Activated T-cell treated with anti-CD3 and anti-CD28 coated beads for 4 hours (primary cell): Measurements from ENCODE around the gene LRRC4C.

Experiments
- DNase-seq: peaks from one replicate; pipeline ENCODE4 v3.0.0-alpha.2; 2020

Gene LRRC4C

DNA sequence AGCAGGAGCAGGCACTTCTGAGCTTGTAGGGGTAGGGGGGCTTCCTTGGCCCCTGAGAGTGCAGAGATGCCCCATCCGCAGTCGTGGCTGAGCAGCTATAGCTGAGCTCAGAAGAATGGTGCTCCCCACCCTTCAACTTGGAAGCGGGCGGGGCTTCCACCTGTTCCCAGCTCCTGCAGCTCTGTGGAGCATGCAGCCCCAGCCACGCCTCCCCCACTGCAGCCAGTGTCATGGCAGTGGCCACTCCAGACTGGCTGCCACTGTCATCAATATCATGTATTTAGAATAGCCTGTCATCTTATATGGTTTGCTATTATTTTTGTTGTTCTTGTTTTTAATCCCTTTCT is 213.1 kb downstream of the LRRC4C start:
- DNase-seq, result no peak

DNA sequence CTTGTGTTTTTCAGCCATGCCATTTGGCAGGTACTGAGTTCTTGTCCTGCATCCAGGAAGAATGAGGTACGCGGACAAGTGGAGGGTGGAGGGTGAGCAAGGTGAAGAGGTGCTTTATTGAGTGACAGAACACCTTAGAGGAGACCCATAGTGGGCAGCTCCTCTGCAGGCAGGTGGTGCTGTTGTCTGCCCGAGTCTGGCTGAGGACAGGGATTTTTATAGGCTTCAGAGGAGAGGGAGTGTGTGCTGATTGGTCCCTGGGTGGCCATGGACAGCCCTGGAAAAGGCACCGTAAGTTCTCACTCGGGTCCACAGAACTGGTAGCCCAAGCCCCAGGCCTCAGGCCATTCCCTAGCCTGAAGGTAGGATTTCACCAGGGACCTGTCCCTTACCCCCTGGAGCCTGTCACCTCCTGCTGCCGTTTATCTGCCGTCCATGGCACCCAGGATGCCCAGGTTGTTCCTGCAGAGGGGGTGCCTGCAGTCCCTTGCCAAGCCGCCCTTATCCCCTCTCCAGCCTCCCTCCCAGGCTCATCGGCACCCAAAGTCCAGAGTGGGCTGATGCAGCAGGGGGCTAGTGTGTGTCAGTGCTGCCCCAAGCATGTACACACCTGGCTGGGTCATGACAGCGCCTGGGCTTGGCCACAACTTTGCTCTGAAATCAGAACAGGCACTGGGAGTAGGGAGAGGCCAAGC is 213.6 kb downstream of the LRRC4C start:
- DNase-seq, result no peak

DNA sequence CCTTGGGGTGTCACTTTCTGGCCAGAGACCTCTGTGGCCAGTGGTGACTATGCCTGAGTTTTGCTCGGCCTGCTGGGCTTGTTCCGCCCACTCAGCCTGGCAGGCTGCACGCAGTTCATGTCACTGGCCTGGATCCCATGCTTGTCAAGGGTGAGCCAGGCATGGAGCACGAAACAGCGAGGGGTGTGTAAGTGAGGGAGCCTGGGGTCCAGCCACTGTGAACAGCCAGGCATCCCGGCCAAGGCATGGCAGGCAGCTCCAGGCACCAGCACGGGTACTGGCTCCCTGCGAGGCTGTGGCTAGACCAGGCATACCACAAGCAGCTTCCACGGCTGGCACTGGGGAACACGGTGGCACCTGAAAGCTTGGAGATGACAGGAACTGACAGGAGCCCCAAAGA is 214.3 kb downstream of the LRRC4C start:
- no peak for DNase-seq

DNA sequence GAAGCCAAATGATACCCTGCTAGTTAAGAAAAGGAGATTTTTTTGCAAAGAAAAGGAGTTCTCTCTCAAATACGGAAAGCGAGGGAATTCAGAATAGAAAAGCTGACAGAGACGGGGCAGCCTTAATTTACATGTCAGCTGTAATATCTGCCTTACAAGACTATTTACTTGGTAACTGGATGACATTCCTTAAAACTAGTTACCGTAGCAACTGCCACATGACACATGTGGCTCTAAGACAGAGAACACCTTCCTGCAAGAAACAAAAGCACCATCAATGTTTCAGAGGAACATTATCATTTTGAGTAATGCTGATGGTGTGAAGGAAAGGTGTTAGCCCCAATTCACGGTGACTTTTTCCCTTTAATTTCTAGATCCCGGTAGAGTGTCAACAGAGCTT is 222.1 kb downstream of the LRRC4C start:
- no peak for DNase-seq

DNA sequence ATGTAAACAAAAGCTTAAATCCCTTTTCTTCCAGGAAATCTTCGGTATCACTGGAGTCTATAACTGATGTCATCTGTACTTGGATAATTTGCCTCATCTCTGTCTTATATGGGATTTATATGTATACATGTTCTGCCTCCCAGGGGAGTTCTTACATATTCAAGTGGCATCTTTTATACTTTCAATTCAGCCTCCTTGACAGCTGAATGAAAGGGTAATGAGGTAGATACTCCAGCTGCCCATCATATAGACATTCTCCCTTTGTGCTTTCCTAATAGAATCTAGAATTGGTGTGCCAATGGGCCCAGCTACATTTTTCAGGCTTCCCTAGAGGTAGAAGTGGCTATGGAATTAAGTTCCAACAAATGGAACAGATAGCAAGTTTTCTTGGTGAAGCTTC is 223.8 kb downstream of the LRRC4C start:
- no peak for DNase-seq

- no peak for DNase-seq
Observed at GRCh38 chr11:41225856-41226633, 233.4 kb downstream of the LRRC4C start.

GRCh38 chr11:41222236-41222635 is 237.2 kb downstream of the LRRC4C start:
- no peak for DNase-seq

- DNase-seq, result no peak
Observed at GRCh38 chr11:41206388-41206787, 253.1 kb downstream of the LRRC4C start.

DNA sequence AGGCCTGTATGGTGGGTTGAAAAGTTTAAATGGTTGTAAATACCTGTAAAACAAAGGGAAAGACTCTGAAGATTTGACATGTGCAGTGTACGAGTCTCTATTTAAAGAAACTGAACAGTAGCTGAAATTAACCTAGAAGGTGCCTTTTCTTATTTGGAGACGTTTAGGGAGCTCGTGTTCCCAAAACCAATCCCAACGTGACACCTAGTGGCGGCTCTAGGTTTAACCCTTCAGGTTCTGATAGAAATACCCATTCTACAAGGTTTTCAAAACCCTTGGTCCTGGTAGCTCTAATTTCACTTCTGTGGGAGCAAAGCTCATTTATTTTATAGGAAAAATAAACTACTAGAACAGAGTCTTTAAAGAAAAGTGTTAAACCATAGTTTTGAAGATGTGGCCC is 258.3 kb downstream of the LRRC4C start:
- no peak for DNase-seq

- no peak for DNase-seq
Observed at GRCh38 chr11:41190437-41191082, 268.9 kb downstream of the LRRC4C start.

- no peak for DNase-seq
Observed at GRCh38 chr11:41189701-41190436, 269.6 kb downstream of the LRRC4C start.

GRCh38 chr11:41177791-41178190 is 281.7 kb downstream of the LRRC4C start:
- DNase-seq, result no peak

GRCh38 chr11:41175304-41175972 is 284.0 kb downstream of the LRRC4C start:
- no peak for DNase-seq

GRCh38 chr11:41146326-41146725 is 313.1 kb downstream of the LRRC4C start:
- no peak for DNase-seq

- DNase-seq, result no peak
Observed at GRCh38 chr11:41145420-41145819, 314.0 kb downstream of the LRRC4C start.

GRCh38 chr11:41134971-41135370 is 324.5 kb downstream of the LRRC4C start:
- DNase-seq, result no peak

DNA sequence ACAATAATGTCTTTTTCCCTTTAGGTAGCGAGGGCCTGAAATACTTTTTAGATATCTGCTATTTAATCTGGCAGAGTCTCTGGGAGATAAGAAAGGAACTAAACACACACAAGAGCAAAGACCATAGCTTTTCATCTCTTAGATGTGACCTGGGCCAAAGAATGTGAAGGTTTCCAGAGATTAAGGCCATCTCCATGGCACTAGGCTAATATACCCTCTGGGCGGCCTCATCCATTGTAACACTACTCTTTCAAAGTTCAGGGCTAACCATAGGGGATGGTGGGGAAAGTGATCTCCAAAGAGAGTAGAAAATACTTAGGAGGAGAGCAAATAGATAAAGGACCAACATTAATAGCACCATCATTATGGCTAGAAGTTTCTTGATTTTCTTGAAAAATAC is 326.4 kb downstream of the LRRC4C start:
- DNase-seq, result no peak

- no peak for DNase-seq
Observed at GRCh38 chr11:41121600-41121999, 337.9 kb downstream of the LRRC4C start.

GRCh38 chr11:41119484-41119883 is 340.0 kb downstream of the LRRC4C start:
- DNase-seq, result no peak

DNA sequence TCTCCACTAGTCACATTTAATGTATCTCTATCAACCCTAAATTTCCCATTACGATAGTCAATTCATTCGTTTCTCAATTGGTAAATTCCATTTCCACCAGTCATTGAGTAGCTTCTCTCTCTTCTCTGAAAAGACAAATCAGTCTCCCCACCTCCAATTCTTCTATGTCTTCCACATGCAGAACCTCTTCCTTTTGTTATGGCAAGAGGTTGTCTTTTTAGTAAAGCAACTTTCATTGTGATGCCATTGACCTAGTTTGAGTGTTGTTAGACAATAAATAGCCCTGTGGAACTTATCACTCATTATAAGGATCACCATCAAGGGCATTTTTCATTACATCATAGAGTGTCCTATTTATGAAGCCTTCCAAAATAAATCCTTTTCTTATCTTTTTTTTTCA is 340.9 kb downstream of the LRRC4C start:
- DNase-seq, result no peak

GRCh38 chr11:41116970-41117369 is 342.5 kb downstream of the LRRC4C start:
- no peak for DNase-seq

GRCh38 chr11:41115066-41115465 is 344.4 kb downstream of the LRRC4C start:
- no peak for DNase-seq

DNA sequence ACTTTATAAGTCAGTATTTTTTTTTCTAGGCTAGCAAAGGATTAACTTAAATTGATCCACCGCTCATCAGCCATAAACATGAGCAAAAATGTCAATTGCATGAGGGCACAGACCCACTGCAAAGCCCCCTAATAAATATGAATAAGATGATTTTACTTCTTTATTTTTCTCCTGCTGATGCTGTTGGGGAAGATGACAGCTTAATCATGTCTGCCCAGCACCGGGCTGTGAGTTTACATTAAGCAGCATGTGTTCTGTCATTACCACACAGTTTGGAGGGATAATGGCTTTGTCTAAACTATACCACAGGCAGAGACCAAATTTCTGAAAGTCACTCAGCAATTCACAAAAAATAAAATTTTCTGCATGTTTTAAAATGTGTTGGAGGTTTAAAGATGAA is 346.3 kb downstream of the LRRC4C start:
- DNase-seq, result no peak
